ENCODE data around the gene MT1X. TPM values are rescaled to one million over a fixed set of nuclear protein-coding genes. Genes with fewer than 3 reads are reported as not detected.

The MT1X gene
- total and polyA plus RNA-seq, 2 experiments from 2014 or later, result 293 to 942 TPM

DNA sequence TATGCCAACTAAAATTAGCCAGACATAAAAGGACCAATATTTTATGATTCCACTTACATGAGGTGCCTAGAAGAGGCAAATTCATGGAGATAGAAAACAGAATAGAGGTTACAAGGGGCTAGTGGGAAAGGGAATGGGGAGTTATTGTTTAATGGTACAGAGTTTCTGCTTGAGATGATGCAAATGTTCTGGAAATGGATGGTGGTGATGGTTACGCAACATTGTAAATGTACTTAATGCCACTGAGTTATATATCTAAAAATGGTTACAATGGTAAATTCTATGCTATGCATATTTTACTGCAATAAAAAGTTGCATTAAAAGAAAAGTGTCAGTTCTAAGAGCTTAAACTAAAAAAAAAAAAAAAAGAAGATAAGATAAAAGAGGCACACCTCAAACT lies 17.9 kb downstream of the MT1X start (continued):
- no peak for TF ChIP-seq EZH2 (IDR thresholded peaks at IDR 0.05; ENCODE audit: low read depth, unreplicated experiment)
- TF ChIP-seq POLR2AphosphoS5 (IDR thresholded peaks at IDR 0.05; ENCODE audit: low read depth), result no peak
- TF ChIP-seq NANOG (IDR thresholded peaks at IDR 0.05; ENCODE audit: borderline replicate concordance), result no peak
- TF ChIP-seq CREB1 (CRISPR knock-in tag; IDR thresholded peaks at IDR 0.05; ENCODE audit: low read depth), result no peak
- no peak for TF ChIP-seq EZH2phosphoT487 (IDR thresholded peaks at IDR 0.05; ENCODE audit: unreplicated experiment)
- TF ChIP-seq ZNF114 (CRISPR knock-in tag; IDR thresholded peaks at IDR 0.05), result no peak
- TF ChIP-seq, protein P1, sequence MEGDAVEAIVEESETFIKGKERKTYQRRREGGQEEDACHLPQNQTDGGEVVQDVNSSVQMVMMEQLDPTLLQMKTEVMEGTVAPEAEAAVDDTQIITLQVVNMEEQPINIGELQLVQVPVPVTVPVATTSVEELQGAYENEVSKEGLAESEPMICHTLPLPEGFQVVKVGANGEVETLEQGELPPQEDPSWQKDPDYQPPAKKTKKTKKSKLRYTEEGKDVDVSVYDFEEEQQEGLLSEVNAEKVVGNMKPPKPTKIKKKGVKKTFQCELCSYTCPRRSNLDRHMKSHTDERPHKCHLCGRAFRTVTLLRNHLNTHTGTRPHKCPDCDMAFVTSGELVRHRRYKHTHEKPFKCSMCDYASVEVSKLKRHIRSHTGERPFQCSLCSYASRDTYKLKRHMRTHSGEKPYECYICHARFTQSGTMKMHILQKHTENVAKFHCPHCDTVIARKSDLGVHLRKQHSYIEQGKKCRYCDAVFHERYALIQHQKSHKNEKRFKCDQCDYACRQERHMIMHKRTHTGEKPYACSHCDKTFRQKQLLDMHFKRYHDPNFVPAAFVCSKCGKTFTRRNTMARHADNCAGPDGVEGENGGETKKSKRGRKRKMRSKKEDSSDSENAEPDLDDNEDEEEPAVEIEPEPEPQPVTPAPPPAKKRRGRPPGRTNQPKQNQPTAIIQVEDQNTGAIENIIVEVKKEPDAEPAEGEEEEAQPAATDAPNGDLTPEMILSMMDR (conservative IDR thresholded peaks at IDR 0.05; ENCODE audit: low read depth in 2 of 2), result no peak
- TF ChIP-seq, protein P2, sequence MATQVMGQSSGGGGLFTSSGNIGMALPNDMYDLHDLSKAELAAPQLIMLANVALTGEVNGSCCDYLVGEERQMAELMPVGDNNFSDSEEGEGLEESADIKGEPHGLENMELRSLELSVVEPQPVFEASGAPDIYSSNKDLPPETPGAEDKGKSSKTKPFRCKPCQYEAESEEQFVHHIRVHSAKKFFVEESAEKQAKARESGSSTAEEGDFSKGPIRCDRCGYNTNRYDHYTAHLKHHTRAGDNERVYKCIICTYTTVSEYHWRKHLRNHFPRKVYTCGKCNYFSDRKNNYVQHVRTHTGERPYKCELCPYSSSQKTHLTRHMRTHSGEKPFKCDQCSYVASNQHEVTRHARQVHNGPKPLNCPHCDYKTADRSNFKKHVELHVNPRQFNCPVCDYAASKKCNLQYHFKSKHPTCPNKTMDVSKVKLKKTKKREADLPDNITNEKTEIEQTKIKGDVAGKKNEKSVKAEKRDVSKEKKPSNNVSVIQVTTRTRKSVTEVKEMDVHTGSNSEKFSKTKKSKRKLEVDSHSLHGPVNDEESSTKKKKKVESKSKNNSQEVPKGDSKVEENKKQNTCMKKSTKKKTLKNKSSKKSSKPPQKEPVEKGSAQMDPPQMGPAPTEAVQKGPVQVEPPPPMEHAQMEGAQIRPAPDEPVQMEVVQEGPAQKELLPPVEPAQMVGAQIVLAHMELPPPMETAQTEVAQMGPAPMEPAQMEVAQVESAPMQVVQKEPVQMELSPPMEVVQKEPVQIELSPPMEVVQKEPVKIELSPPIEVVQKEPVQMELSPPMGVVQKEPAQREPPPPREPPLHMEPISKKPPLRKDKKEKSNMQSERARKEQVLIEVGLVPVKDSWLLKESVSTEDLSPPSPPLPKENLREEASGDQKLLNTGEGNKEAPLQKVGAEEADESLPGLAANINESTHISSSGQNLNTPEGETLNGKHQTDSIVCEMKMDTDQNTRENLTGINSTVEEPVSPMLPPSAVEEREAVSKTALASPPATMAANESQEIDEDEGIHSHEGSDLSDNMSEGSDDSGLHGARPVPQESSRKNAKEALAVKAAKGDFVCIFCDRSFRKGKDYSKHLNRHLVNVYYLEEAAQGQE (IDR thresholded peaks at IDR 0.05; ENCODE audit: unreplicated experiment), result no peak
- TF ChIP-seq STAT1 (IDR thresholded peaks at IDR 0.05; ENCODE audit: unreplicated experiment), result no peak
- no peak for TF ChIP-seq ETS1 (IDR thresholded peaks at IDR 0.05)
- TF ChIP-seq ZNF331 (CRISPR knock-in tag; IDR thresholded peaks at IDR 0.05; ENCODE audit: low read depth), result no peak

- Mint-ChIP-seq H3K27ac (no peak overlapping the region), H3K9me3 (peaks cover 17% of the 10 kb centered on the region), H3K27me3 (ENCODE audit: insufficient read depth, low read depth, poor library complexity) (peaks cover 9% of the 10 kb centered on the region), H3K4me3 (no peak overlapping the region), H3K36me3 (ENCODE audit: low read depth) (0 out of 3 replicates have a peak, but pooled peaks cover 3% of the 10 kb centered on the region), H3K4me1 (peaks cover 11% of the 10 kb centered on the region)
- H3K4me3 ChIP-seq, result no peak overlapping the region
- no peak overlapping the region for H3K4me2 ChIP-seq
- H3K79me2 ChIP-seq (replicated peaks; ENCODE audit: insufficient read depth), result no peaks in the 10 kb centered on the region
- no peaks in the 10 kb centered on the region for H4K20me1 ChIP-seq (replicated peaks; ENCODE audit: insufficient read depth)
- H2AFZ ChIP-seq, result no peak overlapping the region
- DNase-seq (ENCODE audit: low spot score), result no peak
- no peaks in the 10 kb centered on the region for H3K27me3 ChIP-seq (ENCODE audit: insufficient read depth)
- no peak overlapping the region for H3K27ac ChIP-seq (ENCODE audit: low read depth)
- TF ChIP-seq NANOG (IDR thresholded peaks at IDR 0.05; ENCODE audit: borderline replicate concordance), result no peak
- H3K9me2 ChIP-seq (ENCODE audit: insufficient read depth), result no peaks in the 10 kb centered on the region
- ATAC-seq, result no peak
- 0 out of 2 replicates have a peak, but pooled peaks cover 4% of the 10 kb centered on the region for H3F3A ChIP-seq (replicated peaks; ENCODE audit: low read depth)
- H3K36me3 ChIP-seq (ENCODE audit: insufficient read depth), result no peaks in the 10 kb centered on the region
- peaks cover 7% of the 10 kb centered on the region; the same call in 1 of the 2 replicates for H3K4me1 ChIP-seq (ENCODE audit: insufficient read depth)
These were observed 18.4 kb downstream of the MT1X start for GRCh38 chr16:56700631-56701030.
